Esophagus muscularis mucosa (tissue), 4 donors: ENCODE data around the gene CIZ1. TPM values are rescaled to one million over a fixed set of nuclear protein-coding genes. Genes with fewer than 3 reads are reported as not detected.
"Not testable (repeated sequence)": the region's sequence is repeated elsewhere in the genome, so short reads cannot be mapped to it uniquely, and the experiment has no call there.

Source experiments
- DNase-seq: peaks from one replicate; pipeline ENCODE4 v3.0.0-alpha.2; 2017; ENCODE audit errors: extremely low spot score
- H3K27ac ChIP-seq, 4 donors: fragments of 200-600 bp; sonication (generic); replicated peaks in 1 of 4; 1 replicate in 3 of 4; 2 replicates in 1 of 4; pipeline ENCODE4 v1.5.1; 2016 to 2019; ENCODE audit warnings: mild to moderate bottlenecking in 1 of 4
- H3K27me3 ChIP-seq, 4 donors: fragments of 200-600 bp; sonication (generic); one replicate each; pipeline versions ENCODE4 v1.5.1 to v1.6.0; 2016 to 2019
- H3K36me3 ChIP-seq, 4 donors: fragments of 200-600 bp; sonication (generic); one replicate each; pipeline ENCODE4 v1.5.1; 2016 to 2019
- H3K4me1 ChIP-seq, 4 donors: fragments of 200-600 bp; sonication (generic); one replicate each; pipeline ENCODE4 v1.5.1; 2016 to 2019
- H3K4me3 ChIP-seq, 4 donors: fragments of 200-600 bp; sonication (generic); 1 replicate in 2 of 4; 2 replicates in 2 of 4; pipeline ENCODE4 v1.5.1; 2016 to 2019; ENCODE audit warnings: mild to moderate bottlenecking in 4 of 4, moderate library complexity in 1 of 4
- H3K9me3 ChIP-seq, 4 donors: fragments of 200-600 bp; sonication (generic); 1 replicate in 3 of 4; 2 replicates in 1 of 4; pipeline ENCODE4 v1.5.1; 2016 to 2019
- CTCF ChIP-seq, 3 experiments: fragments of 200-600 bp in 2 of 3; fragments of 450-650 bp in 1 of 3; sonication (generic) in 2 of 3; IDR thresholded peaks; one replicate each; pipeline ENCODE4 v1.5.1; 2017 to 2019; ENCODE audit warnings: antibody characterized with exemption in 3 of 3, mild to moderate bottlenecking in 2 of 3, moderate library complexity in 1 of 3
- EP300 ChIP-seq: sonication (generic); formaldehyde crosslinking; IDR thresholded peaks from one replicate; pipeline ENCODE4 v1.6.1; 2017; ENCODE audit warnings: antibody characterized with exemption
- POLR2A ChIP-seq: fragments of 450-650 bp; IDR thresholded peaks from one replicate; pipeline ENCODE4 v1.6.1; 2017; ENCODE audit warnings: antibody characterized with exemption, moderate library complexity, mild to moderate bottlenecking, low read depth
- POLR2AphosphoS5 ChIP-seq, 2 donors: sonication (generic); formaldehyde crosslinking; IDR thresholded peaks; one replicate each; pipeline ENCODE4 v1.6.1; 2017; ENCODE audit warnings: antibody characterized with exemption in 2 of 2
- WGBS: methylation state at CpG from one replicate; pipeline ENCODE4 v1.1.5; 2018; 5-methylcytosine and 5-hydroxymethylcytosine counted together
- intact Hi-C: fragments of 100-400 bp; cut with DNase I; formaldehyde crosslinking; loops from one replicate; pipeline ENCODE4 v1.15.1; 2023
- total RNA-seq, 4 donors: library from RNA; depleted of rRNA; stranded (reverse); fragments of >200 nt; gene quantifications; one replicate each; pipeline versions ENCODE4 v1.1.0 to v1.2.1, GENCODE V29; 2016

The CIZ1 gene
- total RNA-seq, 4 donors from 2014 or later, result 57.5 to 110 (median 73.2) TPM

GRCh38 chr9:128142061-128142460 is 49.3 kb downstream of the CIZ1 start:
- no peaks in the 10 kb centered on the region for H3K4me1 ChIP-seq
- TF ChIP-seq POLR2A, result no peak
- no peak for TF ChIP-seq EP300
- TF ChIP-seq POLR2AphosphoS5 (IDR thresholded peaks at IDR 0.05), result no peak
- TF ChIP-seq CTCF (IDR thresholded peaks at IDR 0.05), result no peak
- 80% methylated on average over 4 of the region's 4 CpGs for WGBS
- H3K4me3 ChIP-seq, result no peak overlapping the region
- no peak overlapping the region for H3K27ac ChIP-seq
- H3K27me3 ChIP-seq, result no peaks in the 10 kb centered on the region
- H3K9me3 ChIP-seq, result no peaks in the 10 kb centered on the region
- H3K36me3 ChIP-seq, result no peaks in the 10 kb centered on the region
- intact Hi-C loops, result no loop called here
- DNase-seq, result no peak

- intact Hi-C loops, result no loop called here
- H3K4me3 ChIP-seq, result no peak overlapping the region
- no peaks in the 10 kb centered on the region for H3K9me3 ChIP-seq
- TF ChIP-seq EP300, result no peak
- no peak for TF ChIP-seq POLR2A
- TF ChIP-seq POLR2AphosphoS5 (IDR thresholded peaks at IDR 0.05), result no peak
- H3K27me3 ChIP-seq, result no peaks in the 10 kb centered on the region
- H3K27ac ChIP-seq, result no peak overlapping the region
- 94% methylated on average over 3 of the region's 3 CpGs for WGBS
- no peaks in the 10 kb centered on the region for H3K4me1 ChIP-seq
- H3K36me3 ChIP-seq, result no peaks in the 10 kb centered on the region
- no peak for DNase-seq
These were observed 49.8 kb downstream of the CIZ1 start for GRCh38 chr9:128141604-128142003.

- H3K27ac ChIP-seq, result no peak overlapping the region
- H3K36me3 ChIP-seq, result no peaks in the 10 kb centered on the region
- intact Hi-C loops, result no loop called here
- DNase-seq, result no peak
- H3K4me1 ChIP-seq, result no peaks in the 10 kb centered on the region
- TF ChIP-seq CTCF (IDR thresholded peaks at IDR 0.05), result no peak
- no peak for TF ChIP-seq EP300
- no peak for TF ChIP-seq POLR2A
- TF ChIP-seq POLR2AphosphoS5 (IDR thresholded peaks at IDR 0.05), result no peak
- H3K4me3 ChIP-seq, result no peak overlapping the region
- no peaks in the 10 kb centered on the region for H3K27me3 ChIP-seq
- no peaks in the 10 kb centered on the region for H3K9me3 ChIP-seq
- 69% methylated on average over 2 of the region's 16 CpGs for WGBS
These were observed 51.8 kb downstream of the CIZ1 start for GRCh38 chr9:128139621-128140020.

GRCh38 chr9:128138001-128138400 is 53.4 kb downstream of the CIZ1 start:
- 100% methylated on average over 1 of the region's 3 CpGs for WGBS
- no peaks in the 10 kb centered on the region for H3K4me1 ChIP-seq
- H3K27me3 ChIP-seq, result no peaks in the 10 kb centered on the region
- H3K4me3 ChIP-seq, result no peak overlapping the region
- TF ChIP-seq EP300, result no peak
- TF ChIP-seq POLR2A, result no peak
- no peak for TF ChIP-seq POLR2AphosphoS5 (IDR thresholded peaks at IDR 0.05)
- TF ChIP-seq CTCF (IDR thresholded peaks at IDR 0.05), result no peak
- intact Hi-C loops, result no loop called here
- DNase-seq, result no peak
- H3K27ac ChIP-seq, result no peak overlapping the region
- no peaks in the 10 kb centered on the region for H3K36me3 ChIP-seq
- H3K9me3 ChIP-seq, result no peaks in the 10 kb centered on the region

- DNase-seq, result no peak
- H3K36me3 ChIP-seq, result no peaks in the 10 kb centered on the region
- no peak for TF ChIP-seq POLR2A
- TF ChIP-seq CTCF (IDR thresholded peaks at IDR 0.05), result no peak
- no peak for TF ChIP-seq POLR2AphosphoS5 (IDR thresholded peaks at IDR 0.05)
- TF ChIP-seq EP300, result no peak
- no peak overlapping the region for H3K27ac ChIP-seq
- H3K9me3 ChIP-seq, result no peaks in the 10 kb centered on the region
- no peaks in the 10 kb centered on the region for H3K4me1 ChIP-seq
- 92% methylated on average over 16 of the region's 18 CpGs for WGBS
- H3K4me3 ChIP-seq, result no peak overlapping the region
- intact Hi-C loops, result no loop called here
- peaks cover 0 to 3% (median 0%) of the 10 kb centered on the region in 4 donors for H3K27me3 ChIP-seq
These were observed 54.3 kb downstream of the CIZ1 start for GRCh38 chr9:128136816-128137793.

GRCh38 chr9:128135561-128135960 is 55.8 kb downstream of the CIZ1 start:
- H3K36me3 ChIP-seq, H3K4me3 ChIP-seq, H3K9me3 ChIP-seq, H3K27ac ChIP-seq, H3K4me1 ChIP-seq, intact Hi-C loops, DNase-seq: not testable (repeated sequence)
- peaks cover 0 to 12% (median 0%) of the 10 kb centered on the region in 4 donors for H3K27me3 ChIP-seq
- 75% methylated on average over 8 of the region's 8 CpGs for WGBS

GRCh38 chr9:128132139-128132538 is 59.2 kb downstream of the CIZ1 start:
- DNase-seq, H3K36me3 ChIP-seq, H3K27ac ChIP-seq, H3K4me3 ChIP-seq, H3K9me3 ChIP-seq, intact Hi-C loops: not testable (repeated sequence)
- peaks cover 0 to 12% (median 0%) of the 10 kb centered on the region in 4 donors for H3K27me3 ChIP-seq
- 26% methylated on average over 5 of the region's 8 CpGs for WGBS
- H3K4me1 ChIP-seq, result peaks cover 8 to 13% (median 12%) of the 10 kb centered on the region in 4 donors

GRCh38 chr9:128131346-128131745 is 60.0 kb downstream of the CIZ1 start:
- DNase-seq, H3K27ac ChIP-seq, H3K36me3 ChIP-seq, H3K9me3 ChIP-seq, H3K4me3 ChIP-seq, intact Hi-C loops: not testable (repeated sequence)
- H3K4me1 ChIP-seq, result peaks cover 14 to 21% (median 19%) of the 10 kb centered on the region in 4 donors
- 96% methylated on average over 4 of the region's 8 CpGs for WGBS
- peaks cover 0 to 12% (median 0%) of the 10 kb centered on the region in 4 donors for H3K27me3 ChIP-seq
